Loucy (cell line): ENCODE data around the gene SYNE2.
A peak's percentile ranks its signal among the peaks of the same experiment; 100 is the strongest.

ENCODE experiments used
- H2AFZ ChIP-seq: fragments of 200-600 bp; sonication (generic); 2 replicates; pipeline ENCODE4 v1.6.0; 2016; ENCODE audit warnings: antibody characterized with exemption, mild to moderate bottlenecking, low read length, moderate library complexity
- H3F3A ChIP-seq: fragments of 200-600 bp; 2 replicates; pipeline ENCODE4 v1.6.0; 2016; ENCODE audit warnings: antibody characterized with exemption, low read depth, mild to moderate bottlenecking
- H3K27me3 ChIP-seq: fragments of 200-600 bp; sonication (generic); 2 replicates; pipeline ENCODE4 v1.6.1; 2014; ENCODE audit warnings: low read length, mild to moderate bottlenecking; ENCODE audit not compliant: insufficient read depth, poor library complexity, severe bottlenecking
- H3K36me3 ChIP-seq: fragments of 200-600 bp; sonication (generic); 2 replicates; pipeline ENCODE4 v1.6.1; 2016; ENCODE audit warnings: low read length; ENCODE audit not compliant: insufficient read depth
- H3K4me1 ChIP-seq: fragments of 200-600 bp; sonication (generic); 2 replicates; pipeline ENCODE4 v1.5.1; 2014; ENCODE audit warnings: low read length, mild to moderate bottlenecking; ENCODE audit not compliant: insufficient read depth, poor library complexity, severe bottlenecking
- H3K4me2 ChIP-seq: fragments of 200-600 bp; sonication (generic); 2 replicates; pipeline ENCODE4 v1.6.0; 2014; ENCODE audit warnings: antibody characterized with exemption, low read length, low read depth, mild to moderate bottlenecking; ENCODE audit not compliant: poor library complexity, severe bottlenecking
- H3K4me3 ChIP-seq: fragments of 200-600 bp; sonication (generic); 2 replicates; pipeline ENCODE4 v1.5.1; 2014; ENCODE audit warnings: low read length, mild to moderate bottlenecking, mixed read lengths; ENCODE audit not compliant: poor library complexity, severe bottlenecking
- H3K79me2 ChIP-seq: fragments of 200-600 bp; sonication (generic); 2 replicates; pipeline ENCODE4 v1.6.1; 2014; ENCODE audit warnings: low read length; ENCODE audit not compliant: insufficient read depth
- H3K9ac ChIP-seq: fragments of 200-600 bp; sonication (generic); 2 replicates; pipeline ENCODE4 v1.6.0; 2014; ENCODE audit warnings: mild to moderate bottlenecking, low read depth, low read length, moderate library complexity; ENCODE audit not compliant: poor library complexity, severe bottlenecking
- H3K9me2 ChIP-seq: fragments of 200-600 bp; sonication (generic); replicated peaks from 2 replicates; pipeline ENCODE4 v1.6.1; 2016; ENCODE audit warnings: low read depth, low read length, mixed read lengths
- H3K9me3 ChIP-seq: fragments of 200-600 bp; sonication (generic); 2 replicates; pipeline ENCODE4 v1.6.1; 2014; ENCODE audit warnings: mild to moderate bottlenecking, antibody characterized with exemption, low read length, low read depth; ENCODE audit not compliant: insufficient read depth
- H4K20me1 ChIP-seq: fragments of 200-600 bp; sonication (generic); 2 replicates; pipeline ENCODE4 v1.6.0; 2014; ENCODE audit warnings: antibody characterized with exemption, low read length, mild to moderate bottlenecking; ENCODE audit not compliant: insufficient read depth, poor library complexity, severe bottlenecking
- EZH2phosphoT487 ChIP-seq: fragments of 200-600 bp; IDR thresholded peaks from 2 replicates; pipeline ENCODE4 v1.6.1; 2018; ENCODE audit warnings: antibody characterized with exemption, mild to moderate bottlenecking, moderate library complexity, borderline replicate concordance
- TF ChIP-seq, protein P1 (sequence below): fragments of 200-600 bp; sonication (generic); conservative IDR thresholded peaks from 2 replicates; pipeline ENCODE4 v1.5.1; 2014; ENCODE audit warnings: mild to moderate bottlenecking, antibody characterized with exemption, low read length

Gene SYNE2

GRCh38 chr14:64221391-64222003, 368.7 kb downstream of the SYNE2 start:
- Histone ChIP-seq H3K4me3 (no peak overlapping the region), H3F3A (no peaks in the 10 kb centered on the region), H3K27me3 (no peaks in the 10 kb centered on the region), H3K36me3 (peaks cover 30% of the 10 kb centered on the region), H3K4me2 (no peak overlapping the region), H3K79me2 (no peaks in the 10 kb centered on the region), H3K9me3 (no peaks in the 10 kb centered on the region), H4K20me1 (no peaks in the 10 kb centered on the region), H2AFZ (no peak overlapping the region), H3K9me2 (no peaks in the 10 kb centered on the region), H3K4me1 (peaks cover 15% of the 10 kb centered on the region), H3K9ac (peak overlapping the region; percentile 10)
- TF ChIP-seq EZH2phosphoT487: no peak
- TF ChIP-seq, protein P1, sequence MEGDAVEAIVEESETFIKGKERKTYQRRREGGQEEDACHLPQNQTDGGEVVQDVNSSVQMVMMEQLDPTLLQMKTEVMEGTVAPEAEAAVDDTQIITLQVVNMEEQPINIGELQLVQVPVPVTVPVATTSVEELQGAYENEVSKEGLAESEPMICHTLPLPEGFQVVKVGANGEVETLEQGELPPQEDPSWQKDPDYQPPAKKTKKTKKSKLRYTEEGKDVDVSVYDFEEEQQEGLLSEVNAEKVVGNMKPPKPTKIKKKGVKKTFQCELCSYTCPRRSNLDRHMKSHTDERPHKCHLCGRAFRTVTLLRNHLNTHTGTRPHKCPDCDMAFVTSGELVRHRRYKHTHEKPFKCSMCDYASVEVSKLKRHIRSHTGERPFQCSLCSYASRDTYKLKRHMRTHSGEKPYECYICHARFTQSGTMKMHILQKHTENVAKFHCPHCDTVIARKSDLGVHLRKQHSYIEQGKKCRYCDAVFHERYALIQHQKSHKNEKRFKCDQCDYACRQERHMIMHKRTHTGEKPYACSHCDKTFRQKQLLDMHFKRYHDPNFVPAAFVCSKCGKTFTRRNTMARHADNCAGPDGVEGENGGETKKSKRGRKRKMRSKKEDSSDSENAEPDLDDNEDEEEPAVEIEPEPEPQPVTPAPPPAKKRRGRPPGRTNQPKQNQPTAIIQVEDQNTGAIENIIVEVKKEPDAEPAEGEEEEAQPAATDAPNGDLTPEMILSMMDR: no peak

GRCh38 chr14:64225151-64225757, 372.4 kb downstream of the SYNE2 start:
- Histone ChIP-seq H3K4me1 (peaks cover 11% of the 10 kb centered on the region), H3K4me2 (no peak overlapping the region), H2AFZ (no peak overlapping the region), H4K20me1 (no peaks in the 10 kb centered on the region), H3K36me3 (peaks cover 14% of the 10 kb centered on the region), H3K9me2 (no peaks in the 10 kb centered on the region), H3K9me3 (no peaks in the 10 kb centered on the region), H3K9ac (no peak overlapping the region), H3K79me2 (no peaks in the 10 kb centered on the region), H3K4me3 (no peak overlapping the region), H3F3A (no peaks in the 10 kb centered on the region), H3K27me3 (no peaks in the 10 kb centered on the region)
- TF ChIP-seq, protein P1: no peak
- no peak for TF ChIP-seq EZH2phosphoT487

DNA sequence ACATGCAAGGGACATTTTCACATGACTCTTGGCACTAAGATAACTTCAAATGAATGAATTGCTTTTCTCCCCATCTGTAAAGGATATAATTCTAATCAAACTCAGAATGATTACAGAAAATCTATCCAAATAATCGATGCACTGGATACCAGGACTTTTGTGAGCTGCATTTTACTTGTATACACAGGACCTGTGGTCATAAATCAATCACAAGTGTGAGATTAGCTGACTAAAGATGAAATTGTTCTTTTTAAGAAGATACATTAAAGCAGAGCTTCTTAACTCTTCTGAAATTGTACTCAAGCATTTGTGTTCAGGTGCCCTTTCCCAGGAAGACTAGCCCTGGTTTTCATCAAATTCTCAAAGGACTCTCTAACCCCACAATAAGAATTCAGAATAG, 375.1 kb downstream of the SYNE2 start:
- H3K4me3 ChIP-seq: no peak overlapping the region
- H3K9me2 ChIP-seq: no peaks in the 10 kb centered on the region
- no peaks in the 10 kb centered on the region for H3F3A ChIP-seq
- peaks cover 8% of the 10 kb centered on the region for H3K36me3 ChIP-seq
- H3K27me3 ChIP-seq: no peaks in the 10 kb centered on the region
- peaks cover 2% of the 10 kb centered on the region for H3K4me1 ChIP-seq
- no peak overlapping the region for H3K4me2 ChIP-seq
- no peak overlapping the region for H2AFZ ChIP-seq
- no peak for TF ChIP-seq EZH2phosphoT487
- TF ChIP-seq, protein P1: no peak
- no peaks in the 10 kb centered on the region for H3K9me3 ChIP-seq
- no peak overlapping the region for H3K9ac ChIP-seq
- H4K20me1 ChIP-seq: no peaks in the 10 kb centered on the region
- no peaks in the 10 kb centered on the region for H3K79me2 ChIP-seq
